Stimulated activated CD8-positive, alpha-beta memory T cell treated with anti-CD3 and anti-CD28 coated beads, Interleukin-2, amount 100 ng/mL, for 1 hour (primary cell): ENCODE results near the gene TBC1D7.

Experiments used
- DNase-seq, 2 donors: peaks; one replicate each; pipeline ENCODE4 v3.0.0-alpha.2; 2020; ENCODE audit warnings: low read depth in 2 of 2

Gene TBC1D7

GRCh38 chr6:13272131-13273046 is 55.9 kb downstream of the TBC1D7 start:
- no peak for DNase-seq

GRCh38 chr6:13268913-13269518 is 59.3 kb downstream of the TBC1D7 start:
- no peak for DNase-seq

GRCh38 chr6:13267142-13267651 is 61.1 kb downstream of the TBC1D7 start:
- DNase-seq, result no peak

GRCh38 chr6:13263669-13264068 is 64.7 kb downstream of the TBC1D7 start:
- DNase-seq, result no peak

DNA sequence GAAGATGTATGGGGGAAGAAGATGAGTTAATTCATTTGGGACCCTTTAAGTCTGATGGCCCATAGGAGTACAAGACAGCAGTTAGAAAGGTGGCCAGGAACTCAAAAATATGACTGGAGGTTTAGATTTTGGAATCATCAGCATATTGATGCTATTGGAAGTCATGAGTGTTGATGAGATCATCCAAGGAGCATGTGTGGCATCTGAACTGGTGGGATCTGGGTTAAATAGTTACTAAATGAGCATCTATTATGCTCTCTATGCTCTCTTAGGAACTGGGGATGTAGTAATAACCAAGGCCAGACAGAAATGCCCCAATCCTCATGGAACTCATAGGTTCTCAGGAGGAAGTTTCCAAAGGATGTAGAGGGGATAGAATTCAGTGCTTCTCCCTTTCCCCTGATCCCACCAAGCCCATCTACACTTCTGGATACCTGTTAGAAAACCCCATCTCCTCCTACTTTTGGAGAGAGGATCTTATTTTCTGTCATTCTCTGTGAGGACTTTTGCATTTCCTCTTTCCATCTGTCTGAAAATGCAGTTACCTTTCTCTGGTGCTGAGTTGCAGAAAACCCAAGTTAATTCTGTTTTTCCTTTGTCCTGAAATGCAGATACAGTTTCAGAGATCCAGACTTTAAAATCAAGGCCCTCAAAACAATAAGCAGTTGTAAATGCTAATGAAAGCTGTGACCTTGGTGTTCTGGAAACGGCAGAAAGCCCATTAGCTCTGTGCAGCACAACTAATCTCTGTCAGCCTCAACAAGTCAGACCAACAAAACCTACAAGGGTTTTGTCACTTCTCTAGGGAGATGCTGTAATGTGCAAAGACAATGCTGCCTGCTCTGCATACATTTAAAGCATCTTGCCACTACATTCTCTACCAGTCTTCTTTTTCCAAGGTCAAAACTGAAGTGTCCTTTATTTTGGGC is 65.8 kb downstream of the TBC1D7 start:
- DNase-seq, result no peak

- DNase-seq, result no peak
These were observed 66.8 kb downstream of the TBC1D7 start for GRCh38 chr6:13261464-13261994.

GRCh38 chr6:13260831-13261230 is 67.5 kb downstream of the TBC1D7 start:
- no peak for DNase-seq

GRCh38 chr6:13260101-13260598 is 68.2 kb downstream of the TBC1D7 start:
- DNase-seq, result no peak

- no peak for DNase-seq
These were observed 68.9 kb downstream of the TBC1D7 start for GRCh38 chr6:13259393-13259792.

DNA sequence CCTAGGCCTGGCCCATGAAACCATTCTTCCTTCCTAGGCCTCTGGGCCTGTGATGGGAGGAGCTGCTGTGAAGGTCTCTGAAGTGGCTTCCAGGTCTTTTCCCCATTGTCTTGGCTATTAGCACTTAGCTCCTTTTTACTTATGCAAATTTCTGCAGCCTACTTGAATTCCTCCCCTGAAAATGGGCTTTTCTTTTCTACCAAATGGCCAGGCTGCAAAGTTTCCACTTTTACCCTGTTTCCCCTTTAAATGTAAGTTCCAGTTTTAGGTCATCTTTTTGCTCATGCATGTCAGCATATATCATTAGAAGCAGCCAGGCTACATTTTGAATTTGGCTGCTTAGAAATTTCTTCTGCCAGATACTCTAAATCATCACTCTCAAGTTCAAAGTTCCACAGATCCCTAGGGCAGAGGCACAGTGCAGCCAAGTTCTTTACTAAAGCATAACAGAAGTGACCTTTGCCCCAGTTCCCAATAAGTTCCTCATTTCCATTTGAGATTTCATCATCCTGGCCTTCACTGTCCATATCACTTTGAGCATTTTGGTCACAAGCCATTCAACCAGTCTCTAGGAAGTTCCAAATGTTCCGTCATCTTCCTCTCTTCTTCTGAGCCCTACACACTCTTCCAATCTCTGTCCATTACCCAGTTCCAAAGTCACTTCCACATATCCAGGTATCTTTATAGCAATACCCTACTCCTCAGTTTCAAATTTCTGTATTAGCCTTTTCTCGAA is 71.9 kb downstream of the TBC1D7 start:
- no peak for DNase-seq
